Coronary artery (tissue), 2 donors: ENCODE data around the gene C9orf40.

Experiments
- DNase-seq: peaks from one replicate; pipeline ENCODE4 v3.0.0-alpha.2; 2017; ENCODE audit warnings: low spot score
- H3K27ac ChIP-seq, 2 donors: fragments of 200-600 bp; sonication (generic); one replicate each; pipeline ENCODE4 v1.5.1; 2016 to 2019
- H3K4me3 ChIP-seq: fragments of 200-600 bp; sonication (generic); 2 replicates; pipeline ENCODE4 v1.5.1; 2016; ENCODE audit warnings: mild to moderate bottlenecking, moderate library complexity
- CTCF ChIP-seq: fragments of 200-600 bp; sonication (generic); IDR thresholded peaks from one replicate; pipeline ENCODE4 v1.5.1; 2019; ENCODE audit warnings: antibody characterized with exemption

C9orf40 gene

GRCh38 chr9:74977287-74977686, 24.6 kb upstream of the C9orf40 start:
- DNase-seq, result no peak
- no peak for TF ChIP-seq CTCF
- no peak overlapping the region for H3K4me3 ChIP-seq

GRCh38 chr9:74975538-74975937, 22.8 kb upstream of the C9orf40 start:
- Histone ChIP-seq H3K27ac (no peak overlapping the region), H3K4me3 (no peak overlapping the region)
- no peak for TF ChIP-seq CTCF
- DNase-seq, result no peak

More at GRCh38 chr9:74977287-74977686, 24.6 kb upstream of the C9orf40 start:
- no peak overlapping the region for H3K27ac ChIP-seq

- no peak overlapping the region for H3K4me3 ChIP-seq
- no peak for DNase-seq
- no peak for TF ChIP-seq CTCF
- no peak overlapping the region for H3K27ac ChIP-seq
These were observed 21.8 kb upstream of the C9orf40 start for GRCh38 chr9:74974558-74974957.

- Histone ChIP-seq H3K4me3 (no peak overlapping the region), H3K27ac (no peak overlapping the region)
- no peak for TF ChIP-seq CTCF
- DNase-seq, result no peak
These were observed 21.0 kb upstream of the C9orf40 start for GRCh38 chr9:74973714-74974113.

- TF ChIP-seq CTCF, result no peak
- DNase-seq, result no peak
- no peak overlapping the region for H3K4me3 ChIP-seq
- H3K27ac ChIP-seq, result no peak overlapping the region
These were observed 10.3 kb upstream of the C9orf40 start for GRCh38 chr9:74963056-74963455.

- Histone ChIP-seq H3K4me3 (no peak overlapping the region), H3K27ac (no peak overlapping the region)
- no peak for DNase-seq
- TF ChIP-seq CTCF, result no peak
These were observed 8.8 kb upstream of the C9orf40 start for GRCh38 chr9:74961496-74961895.

- TF ChIP-seq CTCF, result no peak
- Histone ChIP-seq H3K27ac (no peak overlapping the region), H3K4me3 (no peak overlapping the region)
- DNase-seq, result no peak
These were observed 7.8 kb upstream of the C9orf40 start for GRCh38 chr9:74960561-74960960.
